Skeletal muscle satellite cell (primary cell): ENCODE measurements around the gene DTX3L.
"Not testable (repeated sequence)": the region's sequence is repeated elsewhere in the genome, so short reads cannot be mapped to it uniquely, and the experiment has no call there.

ENCODE experiments used
- H3K27me3 ChIP-seq: 2 replicates; pipeline ENCODE4 v1.7.0; 2013; ENCODE audit warnings: low read length; ENCODE audit not compliant: control insufficient read depth, insufficient read depth
- H3K36me3 ChIP-seq: 2 replicates; pipeline ENCODE4 v1.7.0; 2013; ENCODE audit warnings: mild to moderate bottlenecking, control low read depth, low read length; ENCODE audit not compliant: insufficient read depth
- H3K4me1 ChIP-seq: 2 replicates; pipeline ENCODE4 v1.7.0; 2013; ENCODE audit warnings: low read length; ENCODE audit not compliant: control insufficient read depth, insufficient read depth
- H3K4me2 ChIP-seq: 2 replicates; pipeline ENCODE4 v1.7.0; 2013; ENCODE audit warnings: mild to moderate bottlenecking, low read length
- H3K4me3 ChIP-seq: 2 replicates; pipeline ENCODE4 v1.7.0; 2013; ENCODE audit warnings: low read length
- H3K9ac ChIP-seq: 2 replicates; pipeline ENCODE4 v1.7.0; 2013; ENCODE audit warnings: mild to moderate bottlenecking, low read depth, low read length, moderate library complexity
- H3K9me3 ChIP-seq: replicated peaks from 2 replicates; pipeline ENCODE4 v1.7.0; 2013; ENCODE audit warnings: mild to moderate bottlenecking, control low read depth, low read length

Gene DTX3L

GRCh38 chr3:122562923-122563716 lies 1.0 kb upstream of the DTX3L start:
- Histone ChIP-seq H3K36me3 (peaks cover 5% of the 10 kb centered on the region), H3K27me3 (no peaks in the 10 kb centered on the region), H3K4me3 (peak overlapping the region; percentile 89), H3K9me3 (no peaks in the 10 kb centered on the region), H3K9ac (peak overlapping the region; percentile 93), H3K4me2 (peak overlapping the region; percentile 94), H3K4me1 (peaks cover 11% of the 10 kb centered on the region)

DNA sequence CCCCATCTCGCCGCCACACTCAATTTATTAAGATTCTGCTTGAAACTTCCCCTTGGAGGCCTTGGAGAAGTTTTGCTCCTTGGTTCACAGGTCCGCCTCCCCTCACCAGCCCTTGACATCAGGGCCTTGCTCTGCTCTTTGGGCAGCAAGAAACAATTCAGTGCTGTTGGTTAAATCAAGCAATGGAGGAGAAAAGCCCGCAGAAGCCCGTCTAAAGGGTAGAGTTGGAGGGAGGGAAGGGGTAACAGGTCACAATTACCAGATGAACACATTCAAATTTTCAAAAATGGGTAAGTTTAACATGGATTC lies 467 bp upstream of the DTX3L start:
- Histone ChIP-seq H3K4me1 (peaks cover 11% of the 10 kb centered on the region), H3K27me3 (no peaks in the 10 kb centered on the region), H3K36me3 (peaks cover 5% of the 10 kb centered on the region)

GRCh38 chr3:122568131-122568530 lies 4.0 kb downstream of the DTX3L start:
- Histone ChIP-seq H3K4me1 (peaks cover 16% of the 10 kb centered on the region), H3K36me3 (peaks cover 17% of the 10 kb centered on the region)
- H3K9ac ChIP-seq, H3K9me3 ChIP-seq, H3K4me2 ChIP-seq, H3K27me3 ChIP-seq, H3K4me3 ChIP-seq: not testable (repeated sequence)

More for the DNA sequence above, 467 bp upstream of the DTX3L start:
- H3K9ac ChIP-seq = peak overlapping the region; percentile 93
- H3K4me3 ChIP-seq = peak overlapping the region; percentile 89
- no peaks in the 10 kb centered on the region for H3K9me3 ChIP-seq
- H3K4me2 ChIP-seq = peak overlapping the region; percentile 94

DNA sequence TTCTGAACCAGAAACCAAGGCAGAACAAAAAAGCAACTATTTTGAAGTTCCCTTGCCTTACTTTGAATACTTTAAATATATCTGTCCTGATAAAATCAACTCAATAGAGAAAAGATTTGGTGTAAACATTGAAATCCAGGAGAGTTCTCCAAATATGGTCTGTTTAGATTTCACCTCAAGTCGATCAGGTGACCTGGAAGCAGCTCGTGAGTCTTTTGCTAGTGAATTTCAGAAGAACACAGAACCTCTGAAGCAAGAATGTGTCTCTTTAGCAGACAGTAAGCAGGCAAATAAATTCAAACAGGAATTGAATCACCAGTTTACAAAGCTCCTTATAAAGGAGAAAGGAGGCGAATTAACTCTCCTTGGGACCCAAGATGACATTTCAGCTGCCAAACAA lies 4.6 kb downstream of the DTX3L start:
- Histone ChIP-seq H3K9me3 (no peaks in the 10 kb centered on the region), H3K4me1 (peaks cover 14% of the 10 kb centered on the region), H3K9ac (no peak overlapping the region), H3K36me3 (peaks cover 17% of the 10 kb centered on the region), H3K27me3 (no peaks in the 10 kb centered on the region), H3K4me3 (no peak overlapping the region), H3K4me2 (no peak overlapping the region)

DNA sequence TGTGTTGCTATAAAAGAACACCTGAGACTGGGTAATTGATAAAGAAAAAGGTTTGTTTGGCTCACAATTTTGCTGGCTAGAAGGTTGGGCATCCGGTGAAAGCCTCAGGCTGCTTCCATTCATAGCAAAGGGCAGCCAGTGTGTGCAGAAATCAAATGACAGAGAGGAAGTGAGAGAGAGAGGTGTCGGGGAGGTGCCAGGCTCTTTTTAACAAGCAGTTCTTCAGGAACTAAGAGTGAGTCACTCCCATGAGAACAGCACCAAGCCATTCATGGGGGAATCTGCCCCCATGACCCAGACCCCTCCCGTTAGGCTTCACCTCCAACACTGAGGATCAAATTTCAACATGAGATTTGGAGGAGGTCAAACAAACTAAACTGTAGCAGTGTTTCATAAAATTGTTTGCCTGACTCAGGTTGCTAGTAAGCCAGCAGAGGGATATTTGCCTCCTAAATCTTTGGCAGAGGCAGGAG lies 8.8 kb downstream of the DTX3L start:
- peaks cover 13% of the 10 kb centered on the region for H3K4me1 ChIP-seq
- no peak overlapping the region for H3K9ac ChIP-seq
- H3K4me2 ChIP-seq = peak overlapping the region; percentile 4
- no peaks in the 10 kb centered on the region for H3K9me3 ChIP-seq
- peaks cover 12% of the 10 kb centered on the region for H3K36me3 ChIP-seq
- H3K27me3 ChIP-seq = no peaks in the 10 kb centered on the region
- no peak overlapping the region for H3K4me3 ChIP-seq

- peaks cover 2% of the 10 kb centered on the region for H3K36me3 ChIP-seq
- no peaks in the 10 kb centered on the region for H3K27me3 ChIP-seq
- H3K4me3 ChIP-seq = no peak overlapping the region
- H3K9me3 ChIP-seq = peaks cover under 1% of the 10 kb centered on the region
- H3K9ac ChIP-seq = no peak overlapping the region
- H3K4me2 ChIP-seq = no peak overlapping the region
- peaks cover 13% of the 10 kb centered on the region for H3K4me1 ChIP-seq
These were observed 12.2 kb downstream of the DTX3L start for GRCh38 chr3:122576174-122576940.

- no peaks in the 10 kb centered on the region for H3K27me3 ChIP-seq
- H3K4me1 ChIP-seq = peaks cover 13% of the 10 kb centered on the region
- H3K9me3 ChIP-seq = peaks cover 5% of the 10 kb centered on the region
- peak within 1 kb of the TSS; percentile 26 for H3K9ac ChIP-seq
- no peaks in the 10 kb centered on the region for H3K36me3 ChIP-seq
- H3K4me3 ChIP-seq = peak within 1 kb of the TSS; percentile 64
- H3K4me2 ChIP-seq = peak within 1 kb of the TSS; percentile 89
These were observed 13.4 kb downstream of the DTX3L start, which contains the start of gene PARP15 for GRCh38 chr3:122577409-122578031. Gene PARP15 (plus strand): TSS chr3:122577650. CDS start chr3:122577668, 18 bp downstream.

GRCh38 chr3:122578069-122578740 lies 14.1 kb downstream of the DTX3L start:
- H3K4me3 ChIP-seq = peak overlapping the region; percentile 64
- peaks cover 5% of the 10 kb centered on the region for H3K9me3 ChIP-seq
- H3K9ac ChIP-seq = no peak overlapping the region
- H3K36me3 ChIP-seq = no peaks in the 10 kb centered on the region
- no peaks in the 10 kb centered on the region for H3K27me3 ChIP-seq
- H3K4me2 ChIP-seq = peak overlapping the region; percentile 89
- peaks cover 8% of the 10 kb centered on the region for H3K4me1 ChIP-seq

DNA sequence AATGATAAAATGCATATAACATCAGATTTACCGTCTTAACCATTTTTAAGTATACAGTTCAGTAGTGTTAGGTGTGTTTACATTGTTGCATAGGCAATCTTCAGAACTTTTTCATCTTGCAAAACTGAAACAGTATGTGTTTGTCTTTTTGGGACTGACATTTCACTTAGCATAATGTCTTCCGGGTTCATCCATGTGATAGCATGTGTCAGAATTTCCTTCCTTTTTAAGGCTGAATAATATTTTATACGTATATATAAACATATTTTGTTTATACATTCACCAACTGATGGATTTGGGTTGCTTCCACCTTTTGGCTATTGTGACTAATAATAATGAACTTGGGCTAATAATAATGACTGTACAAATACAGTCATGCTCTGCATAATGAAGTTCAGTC lies 16.3 kb downstream of the DTX3L start:
- Histone ChIP-seq H3K27me3 (no peaks in the 10 kb centered on the region), H3K36me3 (no peaks in the 10 kb centered on the region), H3K4me2 (no peak overlapping the region), H3K4me3 (no peak overlapping the region), H3K9me3 (peaks cover 5% of the 10 kb centered on the region), H3K4me1 (peaks cover 6% of the 10 kb centered on the region), H3K9ac (no peak overlapping the region)

GRCh38 chr3:122581622-122582021 lies 17.5 kb downstream of the DTX3L start:
- Histone ChIP-seq H3K4me2 (no peak overlapping the region), H3K36me3 (no peaks in the 10 kb centered on the region), H3K9ac (no peak overlapping the region), H3K9me3 (peaks cover 5% of the 10 kb centered on the region), H3K4me3 (no peak overlapping the region), H3K4me1 (peaks cover 6% of the 10 kb centered on the region), H3K27me3 (no peaks in the 10 kb centered on the region)

DNA sequence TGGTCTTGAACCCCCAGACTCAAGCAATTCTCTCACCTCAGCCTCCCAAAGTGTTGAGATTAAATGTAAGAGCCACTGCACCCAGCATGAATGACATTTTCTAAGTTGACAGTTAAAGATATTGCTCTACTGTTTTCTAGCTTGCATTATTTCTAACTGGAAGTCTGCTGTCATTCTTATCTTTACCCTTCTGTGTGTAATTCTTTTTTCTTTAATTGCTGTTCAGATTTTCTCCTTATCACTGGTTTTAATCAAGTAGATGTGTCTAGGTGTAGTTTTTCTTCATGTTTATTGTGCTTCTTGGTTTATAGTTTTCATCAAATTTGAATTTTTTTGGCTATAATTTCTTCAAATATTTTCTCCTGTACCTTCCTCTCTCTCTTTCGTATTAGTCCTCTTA lies 18.3 kb downstream of the DTX3L start:
- Histone ChIP-seq H3K4me3 (no peak overlapping the region), H3K27me3 (no peaks in the 10 kb centered on the region), H3K4me1 (peaks cover 5% of the 10 kb centered on the region), H3K36me3 (no peaks in the 10 kb centered on the region), H3K9ac (no peak overlapping the region), H3K9me3 (peaks cover 5% of the 10 kb centered on the region), H3K4me2 (no peak overlapping the region)
